HEK293 (cell line): Measurements from ENCODE around the gene MAGEA8.

Experiments
- CTCF ChIA-PET: fragments of 350-600 bp; formaldehyde crosslinking; extraction: SDS; loops from one replicate; lab custom pipeline; 2021; ENCODE audit warnings: antibody characterized with exemption; lab: Yijun Ruan, JAX
- POLR2A ChIA-PET: fragments of 300-600 bp; formaldehyde crosslinking; extraction: SDS; loops from one replicate; lab custom pipeline; 2020; ENCODE audit warnings: antibody characterized with exemption, inconsistent platforms; lab: Yijun Ruan, JAX
- H3K27ac ChIP-seq: fragments of 200-500 bp; sonication (Bioruptor generic); 2 replicates; pipeline ENCODE4 v1.5.1; 2014; ENCODE audit warnings: low read depth, low read length, control low read depth, inconsistent platforms; ENCODE audit errors: extremely low read depth
- H3K36me3 ChIP-seq, 2 experiments: fragments of 200-500 bp in 1 of 2; sonication (Bioruptor generic) in 1 of 2; 1 replicate in 1 of 2; 2 replicates in 1 of 2; pipeline ENCODE4 v1.5.1; 2014 to 2017; ENCODE audit warnings: inconsistent platforms in 2 of 2, low read length in 2 of 2; ENCODE audit not compliant: control insufficient read depth in 2 of 2, insufficient read depth in 1 of 2
- H3K4me1 ChIP-seq: fragments of 200-500 bp; sonication (Bioruptor generic); 2 replicates; pipeline ENCODE4 v1.5.1; 2014; ENCODE audit warnings: mild to moderate bottlenecking, low read length, inconsistent platforms; ENCODE audit not compliant: control insufficient read depth, insufficient read depth
- H3K4me3 ChIP-seq: 2 replicates; pipeline ENCODE4 v1.5.1; 2011; ENCODE audit warnings: low read depth, mild to moderate bottlenecking, control low read depth, low read length, moderate library complexity
- H3K9me3 ChIP-seq: fragments of 200-500 bp; sonication (Bioruptor generic); 2 replicates; pipeline ENCODE4 v1.5.1; 2014; ENCODE audit warnings: low read depth, low read length, inconsistent platforms; ENCODE audit not compliant: control insufficient read depth, insufficient read depth
- EGR2 ChIP-seq: fragments of 450-650 bp; formaldehyde crosslinking; IDR thresholded peaks from 2 replicates; pipeline ENCODE4 v1.5.1; 2016; ENCODE audit warnings: low read depth, missing biosample characterization, missing genetic modification characterization
- GFI1B ChIP-seq: fragments of 450-650 bp; formaldehyde crosslinking; IDR thresholded peaks from 2 replicates; pipeline ENCODE4 v1.5.1; 2016; ENCODE audit warnings: missing biosample characterization, missing genetic modification characterization
- MYNN ChIP-seq: fragments of 450-650 bp; formaldehyde crosslinking; IDR thresholded peaks from 2 replicates; pipeline ENCODE4 v1.5.1; 2016; ENCODE audit warnings: missing biosample characterization, missing genetic modification characterization, borderline replicate concordance
- REPIN1 ChIP-seq: fragments of 450-650 bp; formaldehyde crosslinking; IDR thresholded peaks from 2 replicates; pipeline ENCODE4 v1.5.1; 2017; ENCODE audit warnings: missing biosample characterization, missing genetic modification characterization, low read depth
- ZNF10 ChIP-seq: fragments of 450-650 bp; formaldehyde crosslinking; IDR thresholded peaks from 2 replicates; pipeline ENCODE4 v1.5.1; 2017; ENCODE audit warnings: missing biosample characterization, missing genetic modification characterization
- ZNF114 ChIP-seq: fragments of 450-650 bp; formaldehyde crosslinking; IDR thresholded peaks from 2 replicates; pipeline ENCODE4 v1.5.0; 2017; ENCODE audit warnings: missing biosample characterization, missing genetic modification characterization
- ZNF19 ChIP-seq: fragments of 450-650 bp; formaldehyde crosslinking; IDR thresholded peaks from 2 replicates; pipeline ENCODE4; 2016; ENCODE audit warnings: missing biosample characterization, missing genetic modification characterization, low read depth
- ZNF211 ChIP-seq: fragments of 450-650 bp; formaldehyde crosslinking; IDR thresholded peaks from 2 replicates; pipeline ENCODE4 v1.5.1; 2016; ENCODE audit warnings: low read depth, missing biosample characterization, missing genetic modification characterization
- ZNF239 ChIP-seq: fragments of 450-650 bp; formaldehyde crosslinking; IDR thresholded peaks from 2 replicates; pipeline ENCODE4 v1.5.1; 2016; ENCODE audit warnings: missing biosample characterization, missing genetic modification characterization
- ZNF391 ChIP-seq: fragments of 450-650 bp; formaldehyde crosslinking; IDR thresholded peaks from 2 replicates; pipeline ENCODE4 v1.5.1; 2016; ENCODE audit warnings: low read depth, missing biosample characterization, missing genetic modification characterization, borderline replicate concordance
- ZNF416 ChIP-seq: fragments of 450-650 bp; formaldehyde crosslinking; IDR thresholded peaks from 2 replicates; pipeline ENCODE4 v1.5.1; 2016; ENCODE audit warnings: missing biosample characterization, missing genetic modification characterization
- ZNF521 ChIP-seq: fragments of 450-650 bp; formaldehyde crosslinking; IDR thresholded peaks from 2 replicates; pipeline ENCODE4 v1.5.1; 2017; ENCODE audit warnings: missing biosample characterization, mild to moderate bottlenecking, missing genetic modification characterization
- ZNF626 ChIP-seq: fragments of 450-650 bp; sonication (Bioruptor Pico); formaldehyde crosslinking; IDR thresholded peaks from 2 replicates; pipeline ENCODE4 v1.5.1; 2018; ENCODE audit warnings: missing biosample characterization, missing genetic modification characterization, inconsistent platforms
- ZNF768 ChIP-seq: fragments of 450-650 bp; formaldehyde crosslinking; IDR thresholded peaks from 2 replicates; pipeline ENCODE4 v1.5.1; 2018; ENCODE audit warnings: missing biosample characterization, mild to moderate bottlenecking, missing genetic modification characterization
- ZNF792 ChIP-seq: fragments of 450-650 bp; formaldehyde crosslinking; IDR thresholded peaks from 2 replicates; pipeline ENCODE4 v1.5.1; 2016; ENCODE audit warnings: missing biosample characterization, missing genetic modification characterization
- TF ChIP-seq, protein P1 (sequence below): fragments of 450-650 bp; formaldehyde crosslinking; IDR thresholded peaks from 2 replicates; pipeline ENCODE4 v1.5.1; 2016; ENCODE audit warnings: missing biosample characterization, missing genetic modification characterization
- TF ChIP-seq, protein P2 (sequence below): fragments of 450-650 bp; formaldehyde crosslinking; IDR thresholded peaks from 2 replicates; pipeline ENCODE4 v1.5.1; 2017; ENCODE audit warnings: missing biosample characterization, mild to moderate bottlenecking, missing genetic modification characterization, moderate library complexity

MAGEA8 gene

DNA sequence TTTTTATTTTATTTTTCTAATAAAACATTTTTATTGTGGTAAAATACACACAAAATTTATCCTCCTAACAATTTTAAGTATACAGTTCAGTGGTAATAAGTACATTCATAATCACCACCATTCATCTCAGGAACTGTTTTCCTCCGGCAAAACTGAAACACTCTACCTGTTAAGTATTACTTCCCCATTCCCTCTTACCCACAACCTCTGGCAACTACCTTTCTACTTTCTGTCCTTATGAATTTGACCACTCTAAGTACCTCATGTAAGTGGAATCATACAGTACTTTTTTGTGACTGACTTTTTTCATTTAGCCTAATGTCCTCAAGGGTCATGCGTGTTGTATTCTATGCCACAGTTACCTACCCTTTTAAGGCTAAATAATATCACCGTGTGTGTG is 27.3 kb downstream of the MAGEA8 start:
- TF ChIP-seq ZNF10 (tag by site-specific recombination) (no peak), ZNF391 (tag by site-specific recombination) (no peak), ZNF114 (tag by site-specific recombination) (no peak), ZNF521 (no peak), MYNN (tag by site-specific recombination) (no peak)
- H3K27ac ChIP-seq: no peak overlapping the region
- no peaks in the 10 kb centered on the region for H3K9me3 ChIP-seq
- ChIA-PET POLR2A (no interaction called here), CTCF (interaction anchor here (0.6 kb wide), 1 partner anchor 539 kb away, joined by 3 read pairs; no protein-coding TSS in a partner anchor)
- no peak overlapping the region for H3K4me3 ChIP-seq
- no peaks in the 10 kb centered on the region for H3K4me1 ChIP-seq
- H3K36me3 ChIP-seq: no peaks in the 10 kb centered on the region

DNA sequence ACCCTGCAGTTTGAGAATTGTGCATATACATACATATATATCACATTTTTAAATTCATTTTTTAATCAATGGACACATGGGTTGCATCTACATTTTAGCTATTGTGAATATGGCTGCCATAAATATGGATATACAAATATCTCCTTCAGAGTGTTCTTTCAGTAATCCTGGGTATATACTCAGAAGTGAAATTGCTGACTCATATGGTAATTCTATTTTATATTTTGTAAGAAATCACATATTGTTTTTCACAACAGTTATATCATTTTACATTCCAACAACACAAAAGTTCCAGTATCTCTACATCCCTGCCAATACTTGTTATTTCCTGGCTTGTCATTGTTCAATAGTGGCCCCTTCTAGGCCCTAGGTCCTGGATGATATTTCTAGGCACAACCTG is 27.7 kb downstream of the MAGEA8 start:
- ChIA-PET POLR2A (no interaction called here), CTCF (interaction anchor here (0.6 kb wide), 1 partner anchor 539 kb away, joined by 3 read pairs; no protein-coding TSS in a partner anchor)
- TF ChIP-seq, protein P1, sequence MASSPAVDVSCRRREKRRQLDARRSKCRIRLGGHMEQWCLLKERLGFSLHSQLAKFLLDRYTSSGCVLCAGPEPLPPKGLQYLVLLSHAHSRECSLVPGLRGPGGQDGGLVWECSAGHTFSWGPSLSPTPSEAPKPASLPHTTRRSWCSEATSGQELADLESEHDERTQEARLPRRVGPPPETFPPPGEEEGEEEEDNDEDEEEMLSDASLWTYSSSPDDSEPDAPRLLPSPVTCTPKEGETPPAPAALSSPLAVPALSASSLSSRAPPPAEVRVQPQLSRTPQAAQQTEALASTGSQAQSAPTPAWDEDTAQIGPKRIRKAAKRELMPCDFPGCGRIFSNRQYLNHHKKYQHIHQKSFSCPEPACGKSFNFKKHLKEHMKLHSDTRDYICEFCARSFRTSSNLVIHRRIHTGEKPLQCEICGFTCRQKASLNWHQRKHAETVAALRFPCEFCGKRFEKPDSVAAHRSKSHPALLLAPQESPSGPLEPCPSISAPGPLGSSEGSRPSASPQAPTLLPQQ (tag by site-specific recombination): no peak
- no peak for TF ChIP-seq GFI1B (tag by site-specific recombination)
- TF ChIP-seq ZNF239 (tag by site-specific recombination): no peak
- no peak for TF ChIP-seq ZNF19 (tag by site-specific recombination)
- Histone ChIP-seq H3K4me1 (no peaks in the 10 kb centered on the region), H3K27ac (no peak overlapping the region), H3K4me3 (no peak overlapping the region), H3K9me3 (no peaks in the 10 kb centered on the region), H3K36me3 (no peaks in the 10 kb centered on the region)

DNA sequence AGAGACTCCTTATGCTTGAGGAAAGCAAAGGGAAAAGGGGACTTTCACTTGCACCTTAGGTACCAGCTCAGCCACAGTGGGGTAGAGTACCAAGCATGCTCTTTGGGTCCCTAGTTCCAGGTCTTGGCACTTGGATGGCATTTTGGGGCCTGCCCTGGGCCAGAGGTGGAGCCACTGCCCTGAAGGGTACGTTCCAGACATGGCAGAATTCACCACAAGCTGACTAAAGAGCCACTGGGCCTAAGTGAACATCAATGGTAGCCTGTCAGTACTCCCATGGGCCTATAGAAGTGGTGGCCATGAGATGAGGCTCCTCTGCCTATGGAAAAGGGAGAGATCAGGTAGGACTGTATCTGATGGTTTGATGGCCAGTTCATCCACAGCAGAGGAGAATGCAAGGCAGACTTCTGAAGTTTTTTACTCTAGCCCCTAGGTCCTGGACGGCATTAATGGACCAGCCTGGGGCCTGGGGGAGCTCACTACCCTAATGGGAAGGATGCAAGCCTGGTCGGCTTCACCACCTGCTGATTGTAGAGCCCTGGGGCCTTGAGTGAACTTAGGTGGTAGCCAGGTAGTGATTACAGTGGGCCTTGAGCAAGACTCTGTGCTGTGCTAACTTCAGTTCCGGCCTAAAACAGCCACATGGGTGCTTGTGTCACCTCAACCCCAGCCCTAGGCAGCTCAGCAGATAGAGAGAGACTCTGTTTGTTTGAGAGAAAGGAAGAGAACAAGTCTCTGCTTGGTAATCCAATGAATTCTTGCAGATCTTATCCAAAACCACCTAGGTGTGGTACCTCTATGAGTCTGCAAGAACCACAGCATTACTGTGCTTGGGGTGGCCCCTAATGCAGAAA is 28.6 kb downstream of the MAGEA8 start:
- CTCF ChIA-PET: interaction anchor here (1.2 kb wide), 1 partner anchor 41 kb away, joined by 3 read pairs; no protein-coding TSS in a partner anchor
- no peaks in the 10 kb centered on the region for H3K9me3 ChIP-seq
- no peak for TF ChIP-seq ZNF768 (tag by site-specific recombination)
- TF ChIP-seq ZNF521: no peak
- no peak for TF ChIP-seq ZNF416
- no peak for TF ChIP-seq ZNF792 (tag by site-specific recombination)
- TF ChIP-seq EGR2 (tag by site-specific recombination): no peak
- no peak for TF ChIP-seq ZNF211 (tag by site-specific recombination)
- TF ChIP-seq REPIN1 (tag by site-specific recombination): no peak
- TF ChIP-seq ZNF626 (tag by site-specific recombination): no peak
- TF ChIP-seq, protein P2, sequence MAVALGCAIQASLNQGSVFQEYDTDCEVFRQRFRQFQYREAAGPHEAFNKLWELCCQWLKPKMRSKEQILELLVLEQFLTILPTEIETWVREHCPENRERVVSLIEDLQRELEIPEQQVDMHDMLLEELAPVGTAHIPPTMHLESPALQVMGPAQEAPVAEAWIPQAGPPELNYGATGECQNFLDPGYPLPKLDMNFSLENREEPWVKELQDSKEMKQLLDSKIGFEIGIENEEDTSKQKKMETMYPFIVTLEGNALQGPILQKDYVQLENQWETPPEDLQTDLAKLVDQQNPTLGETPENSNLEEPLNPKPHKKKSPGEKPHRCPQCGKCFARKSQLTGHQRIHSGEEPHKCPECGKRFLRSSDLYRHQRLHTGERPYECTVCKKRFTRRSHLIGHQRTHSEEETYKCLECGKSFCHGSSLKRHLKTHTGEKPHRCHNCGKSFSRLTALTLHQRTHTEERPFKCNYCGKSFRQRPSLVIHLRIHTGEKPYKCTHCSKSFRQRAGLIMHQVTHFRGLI (tag by site-specific recombination): no peak
- no peaks in the 10 kb centered on the region for H3K36me3 ChIP-seq
- H3K4me1 ChIP-seq: no peaks in the 10 kb centered on the region
- H3K4me3 ChIP-seq: no peak overlapping the region
- POLR2A ChIA-PET: no interaction called here
- no peak overlapping the region for H3K27ac ChIP-seq
